Endothelial cell of umbilical vein (primary cell): ENCODE measurements around the gene SPRED1. TPM values are rescaled to one million over a fixed set of nuclear protein-coding genes. Genes with fewer than 3 reads are reported as not detected.

ENCODE experiments used
- BruUV-seq: library from RNA; stranded (reverse); fragments of 400-500 nt; replicated peaks from 2 replicates; lab custom pipeline; 2021; lab: Mats Ljungman, UMichigan
- CTCF ChIA-PET: fragments of 300-600, 350-600 bp; sonication (Branson Sonifier 250); formaldehyde crosslinking; loops from one replicate; lab custom pipeline; 2021; ENCODE audit warnings: antibody characterized with exemption, inconsistent platforms; lab: Charles Lee
- POLR2A ChIA-PET: fragments of 300-600, 350-600 bp; sonication (Branson Sonifier 250); formaldehyde crosslinking; loops from one replicate; lab custom pipeline; 2021; ENCODE audit warnings: antibody characterized with exemption, inconsistent platforms; lab: Charles Lee
- DNase-seq: peaks from one replicate; pipeline ENCODE4 v3.0.0-alpha.2; 2011; ENCODE audit warnings: low read depth, low spot score
- FAIRE-seq: peaks from 2 replicates; lab custom pipeline; 2011; peaks lifted over from hg19 to GRCh38; lab: Jason Lieb, UNC
- H2AFZ ChIP-seq: 2 replicates; pipeline ENCODE4 v1.6.0; 2012; ENCODE audit warnings: low read depth, low read length, control low read depth, inconsistent platforms
- H3K27ac ChIP-seq: 2 replicates; pipeline ENCODE4 v1.5.1; 2011; ENCODE audit warnings: low read depth, mild to moderate bottlenecking, control low read depth, low read length, moderate library complexity; ENCODE audit not compliant: insufficient read depth
- H3K27me3 ChIP-seq, 2 experiments: 2 replicates each; pipeline versions ENCODE4 v1.6.0 to v1.6.1; 2011; ENCODE audit warnings: low read length in 2 of 2, mixed read lengths in 1 of 2; ENCODE audit not compliant: control insufficient read depth in 2 of 2, insufficient read depth in 2 of 2
- H3K36me3 ChIP-seq, 2 experiments: 2 replicates in 1 of 2; 3 replicates in 1 of 2; pipeline ENCODE4 v1.5.1; 2011; ENCODE audit warnings: low read length in 2 of 2, mild to moderate bottlenecking in 1 of 2, moderate library complexity in 1 of 2; ENCODE audit not compliant: control insufficient read depth in 2 of 2, insufficient read depth in 2 of 2; ENCODE audit errors: extremely low read depth in 1 of 2
- H3K4me1 ChIP-seq: 3 replicates; pipeline ENCODE4 v1.5.1; 2011; ENCODE audit warnings: mild to moderate bottlenecking, low read length; ENCODE audit not compliant: control insufficient read depth, insufficient read depth; ENCODE audit errors: extremely low read depth
- H3K4me2 ChIP-seq: 2 replicates; pipeline ENCODE4 v1.6.1; 2011; ENCODE audit warnings: low read length, control low read depth, mixed read lengths; ENCODE audit not compliant: insufficient read depth
- H3K4me3 ChIP-seq, 3 experiments: fragments of 200-600 bp in 1 of 3; sonication (generic), shearing (Covaris generic) in 1 of 3; replicated peaks in 1 of 3; 2 replicates each; pipeline ENCODE4 v1.5.1; 2011 to 2016; ENCODE audit warnings: control low read depth in 3 of 3, low read length in 3 of 3, mild to moderate bottlenecking in 2 of 3, inconsistent platforms in 1 of 3, low read depth in 1 of 3, moderate library complexity in 1 of 3; ENCODE audit not compliant: insufficient read depth in 1 of 3
- H3K79me2 ChIP-seq: 2 replicates; pipeline ENCODE4 v1.6.0; 2012; ENCODE audit warnings: low read length, inconsistent platforms; ENCODE audit not compliant: control insufficient read depth, insufficient read depth
- H3K9ac ChIP-seq: replicated peaks from 2 replicates; pipeline ENCODE3; 2011; ENCODE audit warnings: low read length, control low read depth; ENCODE audit not compliant: insufficient read depth; ENCODE audit errors: extremely low read depth
- H3K9me1 ChIP-seq: replicated peaks from 3 replicates; pipeline ENCODE4 v1.6.0; 2011; ENCODE audit warnings: mild to moderate bottlenecking, low read length; ENCODE audit not compliant: control insufficient read depth, insufficient read depth; ENCODE audit errors: extremely low read depth
- H3K9me3 ChIP-seq: replicated peaks from 2 replicates; pipeline ENCODE4 v1.5.1; 2012; ENCODE audit warnings: low read length, inconsistent platforms; ENCODE audit not compliant: control insufficient read depth, insufficient read depth
- H4K20me1 ChIP-seq: replicated peaks from 2 replicates; pipeline ENCODE3; 2011; ENCODE audit warnings: mild to moderate bottlenecking, low read length; ENCODE audit not compliant: control insufficient read depth, insufficient read depth; ENCODE audit errors: extremely low read depth
- CTCF ChIP-seq, 2 donors: IDR thresholded peaks; 1 replicate in 1 of 2; 2 replicates in 1 of 2; pipeline ENCODE4 v1.5.1; 2011; ENCODE audit warnings: low read length in 2 of 2, mild to moderate bottlenecking in 2 of 2, moderate library complexity in 2 of 2, control low read depth in 1 of 2, inconsistent platforms in 1 of 2, low read depth in 1 of 2; ENCODE audit not compliant: insufficient read depth in 1 of 2; ENCODE audit errors: extremely low read depth in 1 of 2
- FOS ChIP-seq: IDR thresholded peaks from 2 replicates; pipeline ENCODE4 v1.6.1; 2011; ENCODE audit warnings: mild to moderate bottlenecking, low read length, moderate library complexity, borderline replicate concordance; ENCODE audit not compliant: insufficient read depth
- GATA2 ChIP-seq: IDR thresholded peaks from 2 replicates; pipeline ENCODE4 v1.7.0; 2011; ENCODE audit warnings: low read depth, mild to moderate bottlenecking, moderate library complexity, mixed read lengths, low read length; ENCODE audit not compliant: insufficient read length, insufficient read depth
- MYC ChIP-seq: IDR thresholded peaks from one replicate; pipeline ENCODE4 v1.6.1; 2011; ENCODE audit warnings: mild to moderate bottlenecking, low read depth, low read length
- POLR2A ChIP-seq: IDR thresholded peaks from 2 replicates; pipeline ENCODE4 v1.6.1; 2012; ENCODE audit warnings: low read depth, mild to moderate bottlenecking, control low read depth, low read length
- POLR2AphosphoS5 ChIP-seq: IDR thresholded peaks from 2 replicates; pipeline ENCODE4 v1.6.1; 2012; ENCODE audit warnings: low read depth, mild to moderate bottlenecking, control low read depth, low read length, moderate library complexity; ENCODE audit not compliant: insufficient read depth
- dilution Hi-C: fragments of 300-500 bp; cut with MboI; formaldehyde crosslinking; loops from one replicate; pipeline ENCODE4 v1.15.0; 2019; ENCODE audit warnings: low sequenced_read_pairs; ENCODE audit not compliant: extremely low pct_ligation_motif_present
- intact Hi-C: fragments of 100-400 bp; cut with micrococcal nuclease; formaldehyde crosslinking; loops from one replicate; pipeline ENCODE4 v1.10.0; 2022
- polyA plus RNA-seq, 4 experiments: library from polyadenylated mRNA; depleted of rRNA in 3 of 4; stranded (reverse) in 3 of 4; unstranded in 1 of 4; fragments of >200 nt; gene quantifications; 2 replicates each; pipeline versions ENCODE4 v1.2.1 to v1.2.3, GENCODE V29; 2011 to 2012; ENCODE audit warnings: missing spikeins in 1 of 4
- total RNA-seq: library from RNA; stranded (reverse); gene quantifications from 2 replicates; pipeline ENCODE4 v1.2.3, GENCODE V29; 2021
- TF ChIP-seq, protein P1 (sequence below): IDR thresholded peaks from 2 replicates; pipeline ENCODE4 v1.6.1; 2011; ENCODE audit not compliant: insufficient read depth, insufficient read length

Gene SPRED1
- total and polyA plus RNA-seq, 2 donors (not counting 3 experiments of a cell fraction or from before 2014, with no cell fraction given) = 1.3 to 10.7 TPM

GRCh38 chr15:38335116-38335515 is 82.5 kb downstream of the SPRED1 start:
- dilution Hi-C loops (no loop called here), intact Hi-C loops (no loop called here)
- DNase-seq (no peak), FAIRE-seq (no peak)
- Histone ChIP-seq H2AFZ (no peak overlapping the region), H3K27me3 (no peaks in the 10 kb centered on the region), H4K20me1 (no peaks in the 10 kb centered on the region), H3K4me3 (no peak overlapping the region), H3K79me2 (no peaks in the 10 kb centered on the region), H3K9me1 (no peaks in the 10 kb centered on the region), H3K36me3 (no peaks in the 10 kb centered on the region), H3K27ac (no peak overlapping the region), H3K9me3 (no peaks in the 10 kb centered on the region), H3K4me1 (no peaks in the 10 kb centered on the region), H3K4me2 (no peak overlapping the region), H3K9ac (no peak overlapping the region)
- POLR2A ChIA-PET = no interaction called here
- no peak for TF ChIP-seq CTCF (IDR thresholded peaks at IDR 0.05; ENCODE audit: extremely low read depth in 1 of 2, insufficient read depth in 1 of 2, low read depth in 1 of 2, low read length in 2 of 2)
- TF ChIP-seq, protein P1, sequence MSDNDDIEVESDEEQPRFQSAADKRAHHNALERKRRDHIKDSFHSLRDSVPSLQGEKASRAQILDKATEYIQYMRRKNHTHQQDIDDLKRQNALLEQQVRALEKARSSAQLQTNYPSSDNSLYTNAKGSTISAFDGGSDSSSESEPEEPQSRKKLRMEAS = no peak
- TF ChIP-seq MYC = no peak
- TF ChIP-seq POLR2AphosphoS5 = no peak
- no peak for TF ChIP-seq POLR2A
- no peak for TF ChIP-seq FOS
- TF ChIP-seq GATA2 = no peak
- BruUV-seq = no TSS peak
- CTCF ChIA-PET = interaction anchor here (1.2 to 1.5 kb wide), 3 partner anchors 11 to 340 kb away, joined by 3 to 4 read pairs (median 3); no protein-coding TSS in a partner anchor
